Astrocyte (in vitro differentiated cells and primary cell): ENCODE results near the gene RRBP1.

Experiments
- EZH2 ChIP-seq: IDR thresholded peaks from 2 replicates; pipeline ENCODE4 v1.6.1; 2012; ENCODE audit warnings: mild to moderate bottlenecking, low read length, inconsistent platforms; ENCODE audit not compliant: insufficient read depth
- TF ChIP-seq, protein P1 (sequence below): IDR thresholded peaks from 2 replicates; pipeline ENCODE4 v1.5.1; 2011; ENCODE audit warnings: low read depth, mild to moderate bottlenecking, inconsistent platforms, low read length, moderate library complexity; ENCODE audit not compliant: insufficient read depth

- TF ChIP-seq, protein P1, sequence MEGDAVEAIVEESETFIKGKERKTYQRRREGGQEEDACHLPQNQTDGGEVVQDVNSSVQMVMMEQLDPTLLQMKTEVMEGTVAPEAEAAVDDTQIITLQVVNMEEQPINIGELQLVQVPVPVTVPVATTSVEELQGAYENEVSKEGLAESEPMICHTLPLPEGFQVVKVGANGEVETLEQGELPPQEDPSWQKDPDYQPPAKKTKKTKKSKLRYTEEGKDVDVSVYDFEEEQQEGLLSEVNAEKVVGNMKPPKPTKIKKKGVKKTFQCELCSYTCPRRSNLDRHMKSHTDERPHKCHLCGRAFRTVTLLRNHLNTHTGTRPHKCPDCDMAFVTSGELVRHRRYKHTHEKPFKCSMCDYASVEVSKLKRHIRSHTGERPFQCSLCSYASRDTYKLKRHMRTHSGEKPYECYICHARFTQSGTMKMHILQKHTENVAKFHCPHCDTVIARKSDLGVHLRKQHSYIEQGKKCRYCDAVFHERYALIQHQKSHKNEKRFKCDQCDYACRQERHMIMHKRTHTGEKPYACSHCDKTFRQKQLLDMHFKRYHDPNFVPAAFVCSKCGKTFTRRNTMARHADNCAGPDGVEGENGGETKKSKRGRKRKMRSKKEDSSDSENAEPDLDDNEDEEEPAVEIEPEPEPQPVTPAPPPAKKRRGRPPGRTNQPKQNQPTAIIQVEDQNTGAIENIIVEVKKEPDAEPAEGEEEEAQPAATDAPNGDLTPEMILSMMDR, result no peak
- TF ChIP-seq EZH2, result no peak
Measured at GRCh38 chr20:17663486-17663885, 18.6 kb downstream of the RRBP1 start.
